Gastroesophageal sphincter (tissue), 4 donors: Measurements from ENCODE around the gene ALPP. TPM values are rescaled to one million over a fixed set of nuclear protein-coding genes. Genes with fewer than 3 reads are reported as not detected.

Experiments used
- ATAC-seq: fragments of 150-250 bp; one replicate; pipeline ENCODE4 v1.9.1; 2016; ENCODE audit warnings: mild to moderate bottlenecking, moderate library complexity
- H3K27ac ChIP-seq, 4 donors: fragments of 200-600 bp; sonication (generic) in 3 of 4; 1 replicate in 3 of 4; 2 replicates in 1 of 4; pipeline ENCODE4 v1.5.1; 2016 to 2019
- H3K27me3 ChIP-seq: fragments of 200-600 bp; sonication (generic); one replicate; pipeline ENCODE4 v1.5.1; 2019
- H3K36me3 ChIP-seq, 2 donors: fragments of 200-600 bp; sonication (generic); one replicate each; pipeline ENCODE4 v1.5.1; 2019; ENCODE audit warnings: control low read depth in 1 of 2
- H3K4me1 ChIP-seq, 3 donors: fragments of 200-600 bp; sonication (generic); 1 replicate in 2 of 3; 2 replicates in 1 of 3; pipeline ENCODE4 v1.5.1; 2016 to 2019; ENCODE audit warnings: control low read depth in 2 of 3
- H3K4me3 ChIP-seq, 2 donors: fragments of 200-600 bp; sonication (generic); one replicate each; pipeline ENCODE4 v1.5.1; 2019; ENCODE audit warnings: mild to moderate bottlenecking in 1 of 2, moderate library complexity in 1 of 2
- H3K9me3 ChIP-seq, 3 donors: fragments of 200-600 bp; sonication (generic); one replicate each; pipeline ENCODE4 v1.5.1; 2017 to 2019; ENCODE audit warnings: control low read depth in 2 of 3
- EP300 ChIP-seq: sonication (generic); formaldehyde crosslinking; IDR thresholded peaks from one replicate; pipeline ENCODE4 v1.6.1; 2017; ENCODE audit warnings: antibody characterized with exemption, mild to moderate bottlenecking
- POLR2A ChIP-seq, 2 donors: fragments of 450-650 bp; IDR thresholded peaks; one replicate each; pipeline ENCODE4 v1.6.1; 2017; ENCODE audit warnings: antibody characterized with exemption in 2 of 2, mild to moderate bottlenecking in 2 of 2, moderate library complexity in 1 of 2
- POLR2AphosphoS5 ChIP-seq: sonication (generic); formaldehyde crosslinking; IDR thresholded peaks from one replicate; pipeline ENCODE4 v1.6.1; 2017; ENCODE audit warnings: antibody characterized with exemption
- WGBS, 2 donors: methylation state at CpG; one replicate each; pipeline ENCODE4 v1.1.5; 2018; ENCODE audit warnings: low coverage in 1 of 2; 5-methylcytosine and 5-hydroxymethylcytosine counted together
- total RNA-seq, 4 donors: library from RNA; depleted of rRNA; stranded (reverse); fragments of >200 nt; gene quantifications; one replicate each; pipeline ENCODE4 v1.1.0, GENCODE V29; 2016
- TF ChIP-seq, protein P1 (sequence below), 4 experiments: fragments of 200-600 bp in 2 of 4; fragments of 450-650 bp in 2 of 4; sonication (generic) in 1 of 4; IDR thresholded peaks; one replicate each; pipeline ENCODE4 v1.5.1; 2017 to 2019; ENCODE audit warnings: antibody characterized with exemption in 4 of 4, mild to moderate bottlenecking in 2 of 4, moderate library complexity in 2 of 4

The ALPP gene
- total RNA-seq, 4 donors from 2014 or later, result not detected

DNA sequence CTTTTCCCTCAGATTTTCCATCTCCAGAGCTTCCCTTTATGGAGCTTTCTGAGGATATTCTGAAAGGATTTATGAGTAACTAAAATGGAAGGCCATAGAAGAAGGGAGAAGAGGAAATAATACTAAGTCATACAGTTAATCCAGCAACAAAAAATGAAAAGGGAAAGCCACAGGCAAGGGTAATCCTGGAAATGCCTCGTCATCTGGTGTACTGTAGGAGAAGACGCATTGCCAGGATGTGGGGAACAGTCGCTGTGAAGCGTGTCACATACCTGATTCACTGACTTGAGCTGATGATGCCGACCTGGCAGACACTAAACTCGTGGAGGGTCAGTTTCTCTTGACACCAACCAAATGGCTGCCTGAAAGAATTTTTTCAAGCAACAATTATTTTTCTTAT is 34.7 kb upstream of the ALPP start:
- TF ChIP-seq EP300 (no peak), POLR2A (IDR thresholded peaks at IDR 0.05) (no peak), POLR2AphosphoS5 (no peak)
- TF ChIP-seq, protein P1, sequence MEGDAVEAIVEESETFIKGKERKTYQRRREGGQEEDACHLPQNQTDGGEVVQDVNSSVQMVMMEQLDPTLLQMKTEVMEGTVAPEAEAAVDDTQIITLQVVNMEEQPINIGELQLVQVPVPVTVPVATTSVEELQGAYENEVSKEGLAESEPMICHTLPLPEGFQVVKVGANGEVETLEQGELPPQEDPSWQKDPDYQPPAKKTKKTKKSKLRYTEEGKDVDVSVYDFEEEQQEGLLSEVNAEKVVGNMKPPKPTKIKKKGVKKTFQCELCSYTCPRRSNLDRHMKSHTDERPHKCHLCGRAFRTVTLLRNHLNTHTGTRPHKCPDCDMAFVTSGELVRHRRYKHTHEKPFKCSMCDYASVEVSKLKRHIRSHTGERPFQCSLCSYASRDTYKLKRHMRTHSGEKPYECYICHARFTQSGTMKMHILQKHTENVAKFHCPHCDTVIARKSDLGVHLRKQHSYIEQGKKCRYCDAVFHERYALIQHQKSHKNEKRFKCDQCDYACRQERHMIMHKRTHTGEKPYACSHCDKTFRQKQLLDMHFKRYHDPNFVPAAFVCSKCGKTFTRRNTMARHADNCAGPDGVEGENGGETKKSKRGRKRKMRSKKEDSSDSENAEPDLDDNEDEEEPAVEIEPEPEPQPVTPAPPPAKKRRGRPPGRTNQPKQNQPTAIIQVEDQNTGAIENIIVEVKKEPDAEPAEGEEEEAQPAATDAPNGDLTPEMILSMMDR (IDR thresholded peaks at IDR 0.05), result no peak
- H3K9me3 ChIP-seq, result peaks cover 0 to 52% (median 0%) of the 10 kb centered on the region in 3 donors
- 19 to 29% methylated on average over 6 of the region's 6 CpGs for WGBS, 2 donors
- H3K4me1 ChIP-seq, result no peaks in the 10 kb centered on the region
- H3K36me3 ChIP-seq, result no peaks in the 10 kb centered on the region
- no peak for ATAC-seq
- H3K27ac ChIP-seq, result no peak overlapping the region
- peaks cover 11% of the 10 kb centered on the region for H3K27me3 ChIP-seq
- no peak overlapping the region for H3K4me3 ChIP-seq

- no peak overlapping the region for H3K27ac ChIP-seq
- H3K4me3 ChIP-seq, result no peak overlapping the region
- H3K36me3 ChIP-seq, result no peaks in the 10 kb centered on the region
- peaks cover 25% of the 10 kb centered on the region for H3K27me3 ChIP-seq
- H3K9me3 ChIP-seq, result peaks cover 0 to 52% (median 0%) of the 10 kb centered on the region in 3 donors
- 90 to 100% methylated on average over 2 of the region's 8 CpGs for WGBS, 2 donors
- ATAC-seq, result no peak
- H3K4me1 ChIP-seq, result no peaks in the 10 kb centered on the region
- TF ChIP-seq POLR2A (IDR thresholded peaks at IDR 0.05), result no peak
Observed at GRCh38 chr2:232345251-232345650, 33.3 kb upstream of the ALPP start.

DNA sequence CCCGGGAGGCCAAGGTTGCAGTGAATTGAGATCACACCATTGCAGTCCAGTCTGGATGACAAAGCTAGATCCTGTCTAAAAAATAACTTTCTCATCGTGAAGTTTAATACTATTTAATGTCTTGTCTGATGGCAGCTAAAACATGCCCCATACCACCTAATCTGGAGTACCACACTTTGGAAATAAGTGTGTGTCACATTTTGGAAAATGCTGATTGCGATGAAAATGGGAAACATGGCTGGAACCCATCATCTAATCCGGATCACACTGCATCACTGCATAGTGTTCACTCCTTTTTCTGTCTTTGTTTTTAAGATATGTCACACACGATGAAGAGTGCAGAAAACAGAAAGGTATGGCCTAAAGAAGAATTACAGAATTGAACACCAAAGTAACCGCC is 31.2 kb upstream of the ALPP start:
- no peak for ATAC-seq
- no peak overlapping the region for H3K4me3 ChIP-seq
- TF ChIP-seq, protein P1 (IDR thresholded peaks at IDR 0.05), result no peak
- TF ChIP-seq EP300 (no peak), POLR2A (IDR thresholded peaks at IDR 0.05) (no peak), POLR2AphosphoS5 (no peak)
- peaks cover 47% of the 10 kb centered on the region for H3K27me3 ChIP-seq
- H3K9me3 ChIP-seq, result peaks cover 0 to 46% (median 0%) of the 10 kb centered on the region in 3 donors
- peaks cover 0 to 17% (median 4%) of the 10 kb centered on the region in 3 donors for H3K4me1 ChIP-seq
- 88 to 96% methylated on average over 4 to 6 of the region's 6 CpGs for whole genome bisulfite sequencing, 2 donors
- no peak overlapping the region for H3K27ac ChIP-seq
- H3K36me3 ChIP-seq, result no peaks in the 10 kb centered on the region

- 30 to 50% methylated on average over 2 of the region's 6 CpGs for WGBS, 2 donors
- H3K9me3 ChIP-seq, result peaks cover 0 to 33% (median 0%) of the 10 kb centered on the region in 3 donors
- peaks cover 0 to 23% (median 4%) of the 10 kb centered on the region in 3 donors for H3K4me1 ChIP-seq
- no peak overlapping the region for H3K4me3 ChIP-seq
- no peak for ATAC-seq
- TF ChIP-seq, protein P1 (IDR thresholded peaks at IDR 0.05), result no peak
- no peak for TF ChIP-seq POLR2A (IDR thresholded peaks at IDR 0.05)
- TF ChIP-seq POLR2AphosphoS5, result no peak
- TF ChIP-seq EP300, result no peak
- peaks cover 62% of the 10 kb centered on the region for H3K27me3 ChIP-seq
- no peaks in the 10 kb centered on the region for H3K36me3 ChIP-seq
- no peak overlapping the region for H3K27ac ChIP-seq
Observed at GRCh38 chr2:232348936-232349335, 29.6 kb upstream of the ALPP start.

- Histone ChIP-seq H3K27ac (no peak overlapping the region), H3K4me3 (no peak overlapping the region), H3K4me1 (peaks cover 0 to 23% (median 4%) of the 10 kb centered on the region in 3 donors), H3K27me3 (peaks cover 68% of the 10 kb centered on the region), H3K9me3 (peaks cover 0 to 28% (median 0%) of the 10 kb centered on the region in 3 donors), H3K36me3 (no peaks in the 10 kb centered on the region)
- ATAC-seq, result no peak
- no CpG with 5 or more reads among the region's 7 CpGs for WGBS, 2 donors
- TF ChIP-seq POLR2A (IDR thresholded peaks at IDR 0.05) (no peak), POLR2AphosphoS5 (no peak), EP300 (no peak)
- TF ChIP-seq, protein P1 (IDR thresholded peaks at IDR 0.05), result no peak
Observed at GRCh38 chr2:232349546-232349945, 29.0 kb upstream of the ALPP start.
